Vagina (tissue), 2 donors: Measurements from ENCODE around the gene CAMK2A. TPM values are rescaled to one million over a fixed set of nuclear protein-coding genes. Genes with fewer than 3 reads are reported as not detected.
A peak's percentile ranks its signal among the peaks of the same experiment; 100 is the strongest.

Experiments used
- DNase-seq, 2 donors: peaks; one replicate each; pipeline ENCODE4 v3.0.0-alpha.2; 2017; ENCODE audit errors: extremely low spot score in 2 of 2
- H3K27ac ChIP-seq: fragments of 200-600 bp; sonication (generic); one replicate; pipeline ENCODE4 v1.5.1; 2019
- H3K27me3 ChIP-seq: fragments of 200-600 bp; sonication (generic); one replicate; pipeline ENCODE4 v1.5.1; 2019
- H3K36me3 ChIP-seq, 2 donors: fragments of 200-600 bp; sonication (generic); one replicate each; pipeline ENCODE4 v1.5.1; 2017 to 2019
- H3K4me1 ChIP-seq: fragments of 200-600 bp; sonication (generic); one replicate; pipeline ENCODE4 v1.5.1; 2019
- H3K4me3 ChIP-seq, 2 donors: fragments of 200-600 bp; sonication (generic); 1 replicate in 1 of 2; 2 replicates in 1 of 2; pipeline ENCODE4 v1.5.1; 2016 to 2019
- H3K9me3 ChIP-seq: fragments of 200-600 bp; sonication (generic); one replicate; pipeline ENCODE4 v1.5.1; 2019
- POLR2A ChIP-seq, 2 donors: fragments of 450-650 bp; IDR thresholded peaks; one replicate each; pipeline ENCODE4 v1.6.1; 2017; ENCODE audit warnings: antibody characterized with exemption in 2 of 2, mild to moderate bottlenecking in 2 of 2, moderate library complexity in 2 of 2
- POLR2AphosphoS5 ChIP-seq, 2 donors: sonication (generic); formaldehyde crosslinking; IDR thresholded peaks; one replicate each; pipeline ENCODE4 v1.9.0; 2017; ENCODE audit warnings: antibody characterized with exemption in 2 of 2, mild to moderate bottlenecking in 2 of 2, low read depth in 1 of 2; ENCODE audit not compliant: insufficient read depth in 1 of 2
- intact Hi-C: fragments of 100-400 bp; cut with DNase I; formaldehyde crosslinking; loops from one replicate; pipeline ENCODE4 v1.15.1; 2023
- total RNA-seq: library from RNA; depleted of rRNA; stranded (reverse); fragments of >200 nt; gene quantifications from one replicate; pipeline ENCODE4 v1.2.3, GENCODE V29; 2016
- TF ChIP-seq, protein P1 (sequence below), 3 experiments: fragments of 450-650 bp in 2 of 3; fragments of 200-600 bp in 1 of 3; sonication (generic) in 1 of 3; IDR thresholded peaks; one replicate each; pipeline ENCODE4 v1.5.1; 2017 to 2019; ENCODE audit warnings: antibody characterized with exemption in 3 of 3, mild to moderate bottlenecking in 2 of 3, moderate library complexity in 2 of 3

CAMK2A gene
- total RNA-seq, 1 donor from 2014 or later = 0.49 TPM

DNA sequence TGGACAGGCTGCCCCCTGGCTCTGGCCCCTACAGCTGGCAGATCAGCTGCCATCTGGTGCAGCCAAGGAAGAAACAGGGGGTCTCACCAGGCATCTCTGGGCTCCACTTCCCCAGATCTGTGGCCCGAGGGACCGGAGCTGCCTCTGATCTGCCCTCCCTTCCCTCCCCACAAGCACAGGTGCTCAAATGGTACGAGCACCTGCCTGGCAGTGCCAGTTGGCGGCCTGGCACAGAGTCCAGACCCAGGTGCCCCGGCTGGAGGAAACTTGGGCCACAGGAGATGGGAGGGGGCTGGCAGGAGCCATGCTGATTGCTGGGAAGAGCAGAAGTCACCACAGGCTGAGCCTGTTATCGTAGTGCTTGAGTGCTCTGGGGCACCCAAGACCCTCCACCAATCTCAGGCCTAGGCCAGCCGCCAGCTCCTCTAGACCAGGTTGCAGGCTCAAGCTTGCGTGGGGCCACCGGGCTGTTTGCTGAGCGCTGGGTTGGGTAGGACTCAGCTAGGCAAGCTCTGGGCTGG, 5.0 kb upstream of the CAMK2A start:
- H3K36me3 ChIP-seq = no peaks in the 10 kb centered on the region
- TF ChIP-seq POLR2AphosphoS5 (IDR thresholded peaks at IDR 0.05; ENCODE audit: insufficient read depth in 1 of 2, low read depth in 1 of 2) (no peak), POLR2A (IDR thresholded peaks at IDR 0.05) (no peak)
- TF ChIP-seq, protein P1, sequence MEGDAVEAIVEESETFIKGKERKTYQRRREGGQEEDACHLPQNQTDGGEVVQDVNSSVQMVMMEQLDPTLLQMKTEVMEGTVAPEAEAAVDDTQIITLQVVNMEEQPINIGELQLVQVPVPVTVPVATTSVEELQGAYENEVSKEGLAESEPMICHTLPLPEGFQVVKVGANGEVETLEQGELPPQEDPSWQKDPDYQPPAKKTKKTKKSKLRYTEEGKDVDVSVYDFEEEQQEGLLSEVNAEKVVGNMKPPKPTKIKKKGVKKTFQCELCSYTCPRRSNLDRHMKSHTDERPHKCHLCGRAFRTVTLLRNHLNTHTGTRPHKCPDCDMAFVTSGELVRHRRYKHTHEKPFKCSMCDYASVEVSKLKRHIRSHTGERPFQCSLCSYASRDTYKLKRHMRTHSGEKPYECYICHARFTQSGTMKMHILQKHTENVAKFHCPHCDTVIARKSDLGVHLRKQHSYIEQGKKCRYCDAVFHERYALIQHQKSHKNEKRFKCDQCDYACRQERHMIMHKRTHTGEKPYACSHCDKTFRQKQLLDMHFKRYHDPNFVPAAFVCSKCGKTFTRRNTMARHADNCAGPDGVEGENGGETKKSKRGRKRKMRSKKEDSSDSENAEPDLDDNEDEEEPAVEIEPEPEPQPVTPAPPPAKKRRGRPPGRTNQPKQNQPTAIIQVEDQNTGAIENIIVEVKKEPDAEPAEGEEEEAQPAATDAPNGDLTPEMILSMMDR (IDR thresholded peaks at IDR 0.05) = no peak
- peak overlapping the region; percentile 62 for H3K27ac ChIP-seq
- H3K9me3 ChIP-seq = no peaks in the 10 kb centered on the region
- no peak for DNase-seq
- intact Hi-C loops = no loop called here
- peaks cover 50% of the 10 kb centered on the region for H3K4me1 ChIP-seq
- H3K27me3 ChIP-seq = no peaks in the 10 kb centered on the region
- no peak overlapping the region for H3K4me3 ChIP-seq

DNA sequence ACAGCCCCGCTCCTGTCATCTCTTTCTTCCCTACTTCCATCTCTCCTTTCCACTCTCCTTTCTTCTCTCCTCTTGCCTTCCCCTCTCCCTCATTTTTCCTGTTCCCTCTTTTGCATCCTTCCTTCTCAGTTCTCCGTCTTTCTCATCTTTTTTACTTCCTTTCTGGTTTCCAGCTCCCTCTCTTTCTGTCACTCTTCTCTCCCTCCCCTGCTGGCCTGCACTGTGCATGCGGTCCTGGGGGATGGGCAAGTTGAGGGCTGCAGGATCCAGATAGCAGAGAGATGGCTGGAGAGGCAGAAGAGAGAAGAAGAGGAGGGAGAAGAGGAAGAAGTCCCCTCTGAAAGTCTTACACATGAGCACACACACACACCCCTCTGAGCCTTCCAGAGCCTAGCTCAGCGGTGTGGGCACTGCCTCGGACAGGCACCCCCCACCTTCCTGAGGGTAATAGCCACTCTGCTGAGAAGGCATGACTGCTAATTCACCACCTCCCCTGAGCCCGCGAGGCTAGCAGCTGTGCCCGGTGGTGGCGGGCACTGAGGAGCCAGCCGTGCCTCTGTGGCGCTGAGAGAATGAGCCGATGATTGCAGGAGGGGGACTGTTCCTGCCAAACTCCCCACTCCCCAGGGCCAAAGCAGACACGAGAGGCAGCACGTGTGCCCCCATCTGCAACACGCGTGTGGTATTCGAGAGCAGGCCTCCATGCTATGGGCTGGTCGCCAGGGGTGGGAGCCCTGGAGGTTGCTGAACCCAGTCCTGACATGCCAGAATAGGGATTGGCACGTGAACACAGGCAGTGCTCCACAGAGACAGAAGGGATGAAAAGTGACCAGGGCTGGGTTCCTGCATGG, 3.7 kb upstream of the CAMK2A start:
- intact Hi-C loops = no loop called here
- DNase-seq = no peak
- Histone ChIP-seq H3K27me3 (no peaks in the 10 kb centered on the region), H3K4me1 (peaks cover 37% of the 10 kb centered on the region), H3K4me3 (no peak overlapping the region), H3K36me3 (no peaks in the 10 kb centered on the region), H3K9me3 (no peaks in the 10 kb centered on the region), H3K27ac (no peak overlapping the region)
- TF ChIP-seq POLR2A (IDR thresholded peaks at IDR 0.05) = no peak
- no peak for TF ChIP-seq POLR2AphosphoS5 (IDR thresholded peaks at IDR 0.05; ENCODE audit: insufficient read depth in 1 of 2, low read depth in 1 of 2)
- TF ChIP-seq, protein P1 (IDR thresholded peaks at IDR 0.05) = no peak

- H3K4me3 ChIP-seq = no peak overlapping the region
- H3K27ac ChIP-seq = no peak overlapping the region
- H3K27me3 ChIP-seq = no peaks in the 10 kb centered on the region
- H3K4me1 ChIP-seq = peaks cover 32% of the 10 kb centered on the region
- TF ChIP-seq POLR2A (IDR thresholded peaks at IDR 0.05) (no peak), POLR2AphosphoS5 (IDR thresholded peaks at IDR 0.05; ENCODE audit: insufficient read depth in 1 of 2, low read depth in 1 of 2) (no peak)
- TF ChIP-seq, protein P1 (IDR thresholded peaks at IDR 0.05) = no peak
- no peak for DNase-seq
- intact Hi-C loops = no loop called here
- H3K9me3 ChIP-seq = no peaks in the 10 kb centered on the region
- H3K36me3 ChIP-seq = no peaks in the 10 kb centered on the region
Measured at GRCh38 chr5:150291388-150292385, 2.1 kb upstream of the CAMK2A start.

DNA sequence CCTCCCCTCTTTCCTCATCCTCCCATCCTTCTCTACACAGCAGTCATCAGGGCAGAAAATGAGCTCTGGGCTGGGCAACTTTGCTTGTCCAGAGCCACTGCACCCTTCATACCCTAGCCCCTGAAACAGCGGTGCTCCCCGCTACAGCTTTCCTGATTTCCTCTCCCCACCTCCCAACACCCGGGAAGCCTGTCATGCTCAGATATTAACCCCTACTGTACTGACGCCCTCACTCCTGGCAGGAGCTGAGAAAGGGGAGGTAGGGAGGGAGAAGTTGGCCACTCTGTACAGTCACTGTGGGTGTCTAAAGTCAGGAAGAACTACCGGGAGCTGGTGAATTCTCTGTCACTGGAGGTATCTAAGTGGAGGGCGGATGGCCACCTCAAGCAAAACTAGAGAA, 782 bp downstream of the CAMK2A start:
- H3K27me3 ChIP-seq = no peaks in the 10 kb centered on the region
- H3K4me3 ChIP-seq = no peak overlapping the region
- no peaks in the 10 kb centered on the region for H3K9me3 ChIP-seq
- no peak for DNase-seq
- H3K4me1 ChIP-seq = peaks cover 3% of the 10 kb centered on the region
- intact Hi-C loops = no loop called here
- H3K27ac ChIP-seq = no peak overlapping the region
- TF ChIP-seq POLR2AphosphoS5 (IDR thresholded peaks at IDR 0.05; ENCODE audit: insufficient read depth in 1 of 2, low read depth in 1 of 2) (no peak), POLR2A (IDR thresholded peaks at IDR 0.05) (no peak)
- TF ChIP-seq, protein P1 (IDR thresholded peaks at IDR 0.05) = no peak
- H3K36me3 ChIP-seq = no peaks in the 10 kb centered on the region
